HL-60 (cell line): ENCODE results near the gene PABPC1L.

Source experiments
- DNase-seq, 2 experiments: peaks; one replicate each; pipeline ENCODE4 v3.0.0-alpha.2; 2010 to 2020; ENCODE audit warnings: low read depth in 1 of 2, low spot score in 1 of 2
- H3K27ac ChIP-seq: fragments of 250-450 bp; sonication (Bioruptor Pico); replicated peaks from 2 replicates; pipeline ENCODE4 v1.5.1; 2020; ENCODE audit warnings: mild to moderate bottlenecking, moderate library complexity
- H3K27me3 ChIP-seq: fragments of 250-450 bp; sonication (Bioruptor Pico); 2 replicates; pipeline ENCODE4 v1.5.1; 2021; ENCODE audit warnings: mild to moderate bottlenecking, moderate library complexity; ENCODE audit not compliant: insufficient read depth, poor library complexity, severe bottlenecking
- H3K4me3 ChIP-seq: replicated peaks from 2 replicates; pipeline ENCODE4 v1.5.1; 2011; ENCODE audit warnings: mild to moderate bottlenecking, control low read depth, low read length; ENCODE audit not compliant: insufficient read depth
- CTCF ChIP-seq: IDR thresholded peaks from one replicate; pipeline ENCODE4 v1.5.1; 2011; ENCODE audit warnings: low read length, control low read depth, inconsistent platforms; ENCODE audit not compliant: insufficient read depth
- GABPA ChIP-seq: IDR thresholded peaks from 2 replicates; pipeline ENCODE4 v1.6.1; 2012; ENCODE audit warnings: low read depth
- POLR2AphosphoS5 ChIP-seq: IDR thresholded peaks from 2 replicates; pipeline ENCODE4 v1.6.1; 2012; ENCODE audit warnings: low read depth
- REST ChIP-seq: IDR thresholded peaks from 2 replicates; pipeline ENCODE4 v1.6.1; 2012; ENCODE audit warnings: low read depth; ENCODE audit not compliant: insufficient replicate concordance
- SPI1 ChIP-seq: IDR thresholded peaks from 2 replicates; pipeline ENCODE4 v1.6.1; 2012; ENCODE audit warnings: low read depth, mild to moderate bottlenecking, borderline replicate concordance

PABPC1L gene

GRCh38 chr20:44884907-44885391, 24.9 kb upstream of the PABPC1L start:
- H3K4me3 ChIP-seq, result peak overlapping the region; percentile 79
- no peaks in the 10 kb centered on the region for H3K27me3 ChIP-seq
- DNase-seq, result no peak
- TF ChIP-seq REST (no peak), CTCF (no peak), SPI1 (no peak), POLR2AphosphoS5 (no peak), GABPA (no peak)
- H3K27ac ChIP-seq, result peak overlapping the region; percentile 90

- TF ChIP-seq REST (peak; percentile 30), CTCF (no peak), POLR2AphosphoS5 (peak; percentile 78; the same call in 1 of the 2 replicates), SPI1 (peak; percentile 92), GABPA (peak; percentile 79)
- Histone ChIP-seq H3K4me3 (peak within 1 kb of the TSS; percentile 79), H3K27ac (peak within 1 kb of the TSS; percentile 90), H3K27me3 (no peaks in the 10 kb centered on the region)
- DNase-seq, result peak; percentile 95 to 99
Measured at GRCh38 chr20:44885392-44886265, 24.2 kb upstream of the PABPC1L start, which contains the start of gene YWHAB. TSS of gene YWHAB (plus strand) at chr20:44885705. CDS start at chr20:44901534, 15,829 bp downstream.

GRCh38 chr20:44886266-44886651, 23.6 kb upstream of the PABPC1L start:
- no peaks in the 10 kb centered on the region for H3K27me3 ChIP-seq
- peak overlapping the region; percentile 90 for H3K27ac ChIP-seq
- peak overlapping the region; percentile 79 for H3K4me3 ChIP-seq
- DNase-seq, result no peak
- TF ChIP-seq SPI1, result no peak
- no peak for TF ChIP-seq CTCF
- no peak for TF ChIP-seq POLR2AphosphoS5
